ENCODE data around the gene DES.
"Not testable (repeated sequence)": the region's sequence is repeated elsewhere in the genome, so short reads cannot be mapped to it uniquely, and the experiment has no call there.

DES gene

GRCh38 chr2:219399716-219400478 lies 18.3 kb upstream of the DES start:
- H3K4me3 ChIP-seq (ENCODE audit: low read depth, low read length), result no peak overlapping the region

- H3K4me3 ChIP-seq (ENCODE audit: low read depth, low read length), result no peak overlapping the region
Measured at GRCh38 chr2:219400562-219400961, 17.6 kb upstream of the DES start.

- no peak overlapping the region for H3K4me3 ChIP-seq (ENCODE audit: low read depth, low read length)
Measured at GRCh38 chr2:219401606-219402005, 16.6 kb upstream of the DES start.

GRCh38 chr2:219402665-219403515 lies 15.3 kb upstream of the DES start:
- H3K4me3 ChIP-seq (ENCODE audit: low read depth, low read length), result no peak overlapping the region

GRCh38 chr2:219403861-219404260 lies 14.3 kb upstream of the DES start:
- no peak overlapping the region for H3K4me3 ChIP-seq (ENCODE audit: low read depth, low read length)

- no peak overlapping the region for H3K4me3 ChIP-seq (ENCODE audit: low read depth, low read length)
Measured at GRCh38 chr2:219404291-219404910, 13.8 kb upstream of the DES start.

- H3K4me3 ChIP-seq (ENCODE audit: low read depth, low read length), result no peak overlapping the region
Measured at GRCh38 chr2:219404954-219405353, 13.2 kb upstream of the DES start.

GRCh38 chr2:219405451-219405850 lies 12.7 kb upstream of the DES start:
- no peak overlapping the region for H3K4me3 ChIP-seq (ENCODE audit: low read depth, low read length)

- no peak overlapping the region for H3K4me3 ChIP-seq (ENCODE audit: low read depth, low read length)
Measured at GRCh38 chr2:219405958-219406860, 12.0 kb upstream of the DES start.

GRCh38 chr2:219406861-219407230 lies 11.3 kb upstream of the DES start:
- no peak overlapping the region for H3K4me3 ChIP-seq (ENCODE audit: low read depth, low read length)

- not testable (repeated sequence) for H3K4me3 ChIP-seq (ENCODE audit: low read depth, low read length)
Measured at GRCh38 chr2:219407343-219407742, 10.8 kb upstream of the DES start.

GRCh38 chr2:219408204-219408603 lies 10.0 kb upstream of the DES start:
- no peak overlapping the region for H3K4me3 ChIP-seq (ENCODE audit: low read depth, low read length)

- H3K4me3 ChIP-seq (ENCODE audit: low read depth, low read length), result no peak overlapping the region
Measured at GRCh38 chr2:219408631-219409030, 9.5 kb upstream of the DES start.

GRCh38 chr2:219409619-219410018 lies 8.6 kb upstream of the DES start:
- H3K4me3 ChIP-seq (ENCODE audit: low read depth, low read length), result no peak overlapping the region

GRCh38 chr2:219410390-219410789 lies 7.8 kb upstream of the DES start:
- H3K4me3 ChIP-seq (ENCODE audit: low read depth, low read length), result no peak overlapping the region

- H3K4me3 ChIP-seq (ENCODE audit: low read depth, low read length), result no peak overlapping the region
Measured at GRCh38 chr2:219414857-219415256, 3.3 kb upstream of the DES start.

- H3K4me3 ChIP-seq (ENCODE audit: low read depth, low read length), result no peak overlapping the region
Measured at GRCh38 chr2:219415580-219416234, 2.5 kb upstream of the DES start.

- H3K4me3 ChIP-seq (ENCODE audit: low read depth, low read length), result no peak overlapping the region
Measured at GRCh38 chr2:219416235-219416602, 2.0 kb upstream of the DES start.

GRCh38 chr2:219416938-219417337 lies 1.2 kb upstream of the DES start:
- no peak overlapping the region for H3K4me3 ChIP-seq (ENCODE audit: low read depth, low read length)

- H3K4me3 ChIP-seq (ENCODE audit: low read depth, low read length), result no peak overlapping the region
Measured at GRCh38 chr2:219417374-219417773, 803 bp upstream of the DES start.

GRCh38 chr2:219419012-219419324 lies 791 bp downstream of the DES start:
- no peak overlapping the region for H3K4me3 ChIP-seq (ENCODE audit: low read depth, low read length)
